Stimulated activated CD8-positive, alpha-beta memory T cell treated with anti-CD3 and anti-CD28 coated beads, Interleukin-2, amount 100 ng/mL, for 1 hour (primary cell): Measurements from ENCODE around the gene GTF2IRD1.
"Not testable (repeated sequence)": the region's sequence is repeated elsewhere in the genome, so short reads cannot be mapped to it uniquely, and the experiment has no call there.

Experiments
- DNase-seq, 2 donors: peaks; one replicate each; pipeline ENCODE4 v3.0.0-alpha.2; 2020; ENCODE audit warnings: low read depth in 2 of 2

Gene GTF2IRD1

GRCh38 chr7:74512762-74513161 lies 59.1 kb downstream of the GTF2IRD1 start:
- DNase-seq = no peak

GRCh38 chr7:74514131-74514591 lies 60.5 kb downstream of the GTF2IRD1 start:
- DNase-seq = no peak

- no peak for DNase-seq
Observed at GRCh38 chr7:74515276-74515675, 61.6 kb downstream of the GTF2IRD1 start.

- DNase-seq = no peak
Observed at GRCh38 chr7:74516214-74516613, 62.5 kb downstream of the GTF2IRD1 start.

DNA sequence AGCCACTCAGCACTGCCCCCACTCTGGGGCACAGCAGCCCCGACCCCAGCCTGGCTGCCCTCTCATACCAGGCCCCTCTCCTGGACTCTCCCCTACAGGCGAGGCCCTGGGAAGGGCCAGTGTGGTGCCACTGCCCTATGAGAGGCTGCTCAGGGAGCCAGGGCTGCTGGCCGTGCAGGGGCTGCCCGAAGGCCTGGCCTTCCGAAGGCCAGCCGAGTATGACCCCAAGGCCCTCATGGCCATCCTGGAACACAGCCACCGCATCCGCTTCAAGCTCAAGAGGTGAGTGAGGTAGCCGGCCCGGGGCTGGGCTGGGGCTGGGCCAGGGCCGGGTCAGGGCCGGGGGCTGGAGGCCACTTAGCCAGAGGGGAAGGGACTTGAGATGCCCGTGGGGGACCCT lies 64.3 kb downstream of the GTF2IRD1 start:
- no peak for DNase-seq

DNA sequence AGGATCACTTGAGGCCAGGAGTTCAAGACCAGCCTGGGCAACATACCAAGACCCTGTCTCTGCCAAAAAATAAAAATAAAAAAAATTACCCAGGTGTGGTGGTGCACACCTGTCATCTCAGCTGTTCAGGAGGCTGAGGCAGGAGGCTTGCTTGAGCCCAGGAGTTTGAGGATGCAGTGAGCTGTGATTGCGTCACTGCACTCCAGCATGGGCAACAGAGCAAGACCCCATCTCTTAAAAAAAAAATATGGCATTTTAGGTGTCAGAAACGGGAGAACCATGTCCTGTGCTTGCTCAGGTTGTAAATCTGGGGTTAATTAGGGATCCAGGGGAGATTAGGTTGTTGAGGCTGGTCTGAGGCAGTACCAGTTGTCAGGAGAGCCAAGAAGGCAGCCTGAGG lies 64.9 kb downstream of the GTF2IRD1 start:
- DNase-seq = no peak

GRCh38 chr7:74519395-74519794 lies 65.7 kb downstream of the GTF2IRD1 start:
- DNase-seq = no peak

GRCh38 chr7:74521855-74522254 lies 68.1 kb downstream of the GTF2IRD1 start:
- DNase-seq = no peak

- no peak for DNase-seq
Observed at GRCh38 chr7:74522281-74522905, 68.7 kb downstream of the GTF2IRD1 start.

DNA sequence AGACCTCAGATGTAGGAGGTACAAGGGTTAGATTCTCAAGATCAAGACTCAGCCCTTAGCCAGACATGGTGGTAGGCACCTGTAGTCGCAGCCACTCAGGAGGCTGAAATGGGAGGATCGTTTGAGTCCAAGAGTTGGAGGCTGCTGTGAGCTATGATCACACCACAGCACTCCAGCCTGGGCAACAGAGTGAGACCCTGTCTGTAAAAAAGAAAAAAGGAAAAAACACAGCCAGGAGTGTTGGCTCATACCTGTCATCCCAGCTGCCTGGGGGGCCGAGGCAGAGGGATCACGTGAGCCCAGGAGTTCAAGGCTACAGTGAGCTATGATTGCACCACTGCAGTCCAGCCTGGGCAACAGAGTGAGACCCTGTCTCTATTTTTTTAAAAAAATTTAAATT lies 69.3 kb downstream of the GTF2IRD1 start:
- no peak for DNase-seq

DNA sequence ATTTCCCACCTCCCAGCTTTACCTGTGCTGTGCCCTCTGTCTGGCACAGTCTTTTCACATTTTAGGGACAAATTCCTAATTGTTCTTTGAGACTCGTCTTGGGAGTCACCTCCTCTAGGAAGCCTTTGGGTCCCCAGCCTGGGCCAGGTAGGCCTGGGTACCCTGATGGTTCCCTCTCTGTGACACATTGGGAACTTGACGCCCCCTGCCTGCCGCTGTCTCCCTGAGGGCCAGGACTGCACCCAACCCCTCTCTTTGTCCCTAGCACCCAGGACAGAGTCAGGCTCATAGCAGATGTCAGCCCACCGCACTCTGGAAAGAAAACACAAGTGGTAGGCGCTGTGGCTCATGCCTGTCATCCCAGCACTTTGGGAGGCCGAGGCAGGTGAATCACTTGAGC lies 71.4 kb downstream of the GTF2IRD1 start:
- no peak for DNase-seq

DNA sequence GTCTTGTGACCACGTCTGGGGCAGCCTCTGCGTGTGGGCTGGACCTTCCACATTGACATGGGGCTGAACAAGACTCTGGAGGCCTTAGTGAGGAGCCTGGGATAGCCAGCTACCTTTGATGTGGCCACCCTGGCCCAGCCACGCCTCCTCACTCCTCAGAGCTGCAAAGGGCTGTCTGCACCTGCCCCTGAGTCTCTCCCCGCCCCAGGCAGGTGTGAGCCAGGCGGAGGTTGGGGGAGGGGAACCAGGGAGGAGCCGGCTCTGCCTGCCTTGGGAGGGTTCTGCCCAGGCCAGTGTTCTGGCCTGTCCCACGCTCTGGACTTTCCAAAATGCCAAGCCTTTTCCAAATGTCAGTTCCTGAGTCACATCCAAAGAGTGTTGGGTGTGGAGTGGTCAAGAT lies 72.2 kb downstream of the GTF2IRD1 start:
- DNase-seq = no peak

GRCh38 chr7:74526780-74527179 lies 73.1 kb downstream of the GTF2IRD1 start:
- no peak for DNase-seq

- DNase-seq = no peak
Observed at GRCh38 chr7:74527842-74528241, 74.1 kb downstream of the GTF2IRD1 start.

DNA sequence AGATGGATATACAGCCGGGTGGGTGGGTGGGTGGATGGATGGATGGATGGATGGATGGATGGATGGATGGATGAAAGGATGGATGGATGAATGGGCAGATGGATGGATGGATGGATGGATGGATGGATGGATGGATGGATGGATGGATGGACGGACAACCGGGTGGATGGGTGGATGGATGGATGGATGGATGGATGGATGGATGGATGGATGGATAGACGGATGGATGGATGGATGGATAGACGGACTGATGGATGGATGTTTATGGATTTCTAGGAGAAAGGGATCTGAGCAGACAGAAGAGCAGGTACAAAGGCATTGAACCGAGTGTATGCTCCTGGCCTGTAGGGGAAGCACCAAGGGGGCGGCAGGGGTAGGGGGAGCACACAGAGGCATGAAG lies 75.1 kb downstream of the GTF2IRD1 start:
- DNase-seq = not testable (repeated sequence)

- no peak for DNase-seq
Observed at GRCh38 chr7:74535951-74536356, 82.2 kb downstream of the GTF2IRD1 start.

- DNase-seq = not testable (repeated sequence)
Observed at GRCh38 chr7:74541937-74542336, 88.2 kb downstream of the GTF2IRD1 start.

DNA sequence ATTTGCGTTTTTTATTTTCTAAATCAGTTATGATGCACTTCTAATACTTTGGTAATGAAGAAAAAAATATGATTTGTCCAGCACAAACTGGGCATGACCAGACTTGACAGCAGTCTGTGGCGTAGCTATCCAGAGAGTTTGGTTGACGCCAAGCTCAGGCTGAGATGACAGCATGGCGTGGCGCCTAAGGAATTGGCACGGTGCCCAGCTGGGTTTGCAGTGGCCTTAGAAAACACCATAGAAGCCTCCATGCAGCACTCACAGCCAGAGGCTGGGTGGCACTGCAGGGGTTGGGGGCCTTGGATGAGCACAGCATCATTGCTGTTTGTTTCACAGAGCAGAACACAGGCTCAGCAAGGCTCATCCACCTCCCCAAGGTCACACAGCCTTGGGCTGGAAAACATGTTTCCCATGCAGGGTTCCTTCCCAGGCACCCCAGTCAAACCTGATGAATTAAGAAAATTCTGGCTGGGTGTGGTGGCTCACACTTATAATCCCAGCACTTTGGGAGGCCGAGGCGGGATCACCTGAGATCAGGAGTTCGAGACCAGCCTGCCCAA lies 88.9 kb downstream of the GTF2IRD1 start:
- DNase-seq = no peak

- DNase-seq = no peak
Observed at GRCh38 chr7:74544706-74545469, 91.2 kb downstream of the GTF2IRD1 start.

DNA sequence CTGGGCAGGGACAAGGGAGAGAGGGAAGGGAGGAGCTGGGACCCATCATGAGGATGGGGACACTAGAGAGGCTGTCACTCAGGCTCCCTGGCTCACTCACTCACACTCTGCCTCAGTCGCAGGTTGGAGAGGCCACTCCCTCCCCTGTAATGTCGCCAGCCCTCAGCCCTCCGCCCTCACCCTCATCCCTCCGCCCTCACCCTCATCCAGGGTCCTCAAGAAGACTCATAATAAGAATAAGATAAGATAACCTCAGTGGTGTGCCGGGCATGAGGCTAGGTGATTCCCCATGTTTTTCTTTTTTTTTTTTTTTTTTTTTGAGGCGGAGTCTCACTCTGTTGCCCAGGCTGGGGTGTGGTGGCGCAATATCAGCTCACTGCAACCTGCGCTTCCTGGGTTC lies 92.2 kb downstream of the GTF2IRD1 start:
- DNase-seq = no peak

DNA sequence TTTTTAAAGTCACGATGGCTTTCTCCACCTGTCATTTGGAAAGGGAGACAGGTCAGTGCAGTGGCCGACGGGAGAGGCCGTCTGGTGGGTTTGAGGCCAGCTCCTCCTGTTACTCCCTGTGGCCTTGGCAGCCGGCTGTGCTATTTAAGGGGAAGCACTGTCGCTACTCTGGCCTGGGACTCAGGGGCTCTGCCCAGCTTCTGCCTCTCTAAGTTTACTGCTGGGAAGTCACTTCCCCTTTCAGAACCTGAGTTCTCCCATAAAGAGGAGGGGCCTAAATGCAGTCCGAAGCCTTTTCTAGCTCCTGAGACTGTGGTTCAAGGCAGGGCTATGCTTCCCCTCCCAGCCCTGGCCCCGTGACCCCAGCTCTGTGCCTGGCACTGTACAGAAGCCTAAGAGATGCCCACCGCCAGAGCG lies 99.9 kb downstream of the GTF2IRD1 start:
- not testable (repeated sequence) for DNase-seq

DNA sequence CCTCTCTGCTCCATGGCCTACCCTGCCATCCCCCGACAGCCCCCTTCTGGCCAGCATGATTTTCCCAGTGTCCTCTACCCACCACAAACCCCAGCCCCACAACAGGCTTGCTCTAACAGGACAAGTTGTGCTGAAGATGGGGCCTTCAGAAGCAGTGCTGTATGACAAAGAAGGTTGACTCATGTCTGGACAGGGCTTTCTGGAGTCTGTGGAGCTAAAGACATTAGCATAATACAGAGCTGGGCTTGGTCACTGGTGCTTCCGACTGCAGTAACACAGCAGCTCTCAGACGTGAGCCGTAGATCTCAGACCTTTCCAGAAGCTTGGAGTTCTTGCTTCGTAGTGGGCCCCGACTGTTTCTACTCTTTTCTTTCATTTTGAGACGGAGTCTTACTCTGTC lies 100.5 kb downstream of the GTF2IRD1 start:
- DNase-seq = no peak

GRCh38 chr7:74560086-74560719 lies 106.5 kb downstream of the GTF2IRD1 start:
- DNase-seq = no peak
